ENCODE measurements around the gene HOXB8.

Gene HOXB8

DNA sequence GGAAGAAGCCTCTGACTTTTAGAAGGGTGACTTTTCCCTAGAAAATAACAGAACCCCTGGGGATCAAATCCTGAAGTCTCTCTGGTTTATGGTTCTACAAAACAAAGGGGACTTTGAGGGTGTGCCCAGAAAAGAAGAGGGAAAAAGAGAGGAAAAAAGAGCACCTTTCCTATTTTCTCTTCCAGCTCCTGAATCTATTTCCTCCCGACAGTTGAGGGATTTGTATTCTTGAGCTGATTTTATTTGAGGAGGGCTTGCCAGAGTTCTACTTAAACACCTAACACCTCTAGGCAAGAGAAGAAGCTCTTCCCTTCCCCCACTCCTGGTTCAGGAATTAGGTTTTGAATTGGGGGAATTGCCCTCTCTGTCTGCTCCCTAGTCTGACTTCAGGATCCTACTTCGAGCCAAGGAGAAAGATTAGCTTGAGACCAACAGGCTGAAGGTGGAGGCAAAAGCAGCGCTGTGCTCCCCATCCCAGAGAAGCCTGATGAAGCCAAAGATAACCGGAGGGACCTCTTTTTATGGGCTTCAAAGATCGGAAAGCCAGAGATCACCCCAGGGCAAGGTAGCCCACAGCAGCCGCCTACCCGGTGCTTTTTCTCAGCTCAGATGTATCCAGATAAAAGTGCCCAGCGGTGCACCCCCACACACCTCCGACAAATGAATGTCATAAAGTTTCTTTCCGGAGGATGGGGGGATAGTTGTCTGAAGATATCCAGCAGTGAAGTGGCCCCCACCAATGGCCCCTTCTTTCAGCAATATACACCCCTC, 25.8 kb downstream of the HOXB8 start:
- TF ChIP-seq, protein P1, sequence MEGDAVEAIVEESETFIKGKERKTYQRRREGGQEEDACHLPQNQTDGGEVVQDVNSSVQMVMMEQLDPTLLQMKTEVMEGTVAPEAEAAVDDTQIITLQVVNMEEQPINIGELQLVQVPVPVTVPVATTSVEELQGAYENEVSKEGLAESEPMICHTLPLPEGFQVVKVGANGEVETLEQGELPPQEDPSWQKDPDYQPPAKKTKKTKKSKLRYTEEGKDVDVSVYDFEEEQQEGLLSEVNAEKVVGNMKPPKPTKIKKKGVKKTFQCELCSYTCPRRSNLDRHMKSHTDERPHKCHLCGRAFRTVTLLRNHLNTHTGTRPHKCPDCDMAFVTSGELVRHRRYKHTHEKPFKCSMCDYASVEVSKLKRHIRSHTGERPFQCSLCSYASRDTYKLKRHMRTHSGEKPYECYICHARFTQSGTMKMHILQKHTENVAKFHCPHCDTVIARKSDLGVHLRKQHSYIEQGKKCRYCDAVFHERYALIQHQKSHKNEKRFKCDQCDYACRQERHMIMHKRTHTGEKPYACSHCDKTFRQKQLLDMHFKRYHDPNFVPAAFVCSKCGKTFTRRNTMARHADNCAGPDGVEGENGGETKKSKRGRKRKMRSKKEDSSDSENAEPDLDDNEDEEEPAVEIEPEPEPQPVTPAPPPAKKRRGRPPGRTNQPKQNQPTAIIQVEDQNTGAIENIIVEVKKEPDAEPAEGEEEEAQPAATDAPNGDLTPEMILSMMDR (conservative IDR thresholded peaks at IDR 0.05; ENCODE audit: control insufficient read depth, insufficient read depth, low read depth, low read length), result no peak
- DNase-seq (ENCODE audit: low read depth), result no peak
- peak overlapping the region; percentile 15 for H3K4me3 ChIP-seq (ENCODE audit: control insufficient read depth, low read depth, low read length)

DNA sequence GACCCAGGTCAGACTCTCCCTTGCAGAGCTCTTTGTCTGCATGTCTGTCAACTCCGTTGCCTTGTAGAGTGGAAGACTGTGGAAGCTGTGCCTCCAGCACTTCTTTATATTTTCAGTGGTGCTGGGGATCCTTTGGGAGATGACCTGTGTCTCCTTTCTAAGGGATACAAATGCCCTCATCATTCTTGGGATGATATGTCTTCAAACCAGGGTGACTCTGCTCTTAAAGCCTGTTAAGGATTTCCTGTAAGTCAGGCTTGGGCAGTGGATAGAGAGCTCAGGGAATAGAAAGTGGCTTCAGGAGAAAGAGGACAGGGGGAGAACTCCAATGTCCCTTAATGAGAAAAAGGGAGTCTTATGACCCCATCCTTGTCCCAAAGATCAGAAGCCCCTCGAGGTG, 26.6 kb downstream of the HOXB8 start:
- peak overlapping the region; percentile 15 for H3K4me3 ChIP-seq (ENCODE audit: control insufficient read depth, low read depth, low read length)
- no peak for DNase-seq (ENCODE audit: low read depth)

DNA sequence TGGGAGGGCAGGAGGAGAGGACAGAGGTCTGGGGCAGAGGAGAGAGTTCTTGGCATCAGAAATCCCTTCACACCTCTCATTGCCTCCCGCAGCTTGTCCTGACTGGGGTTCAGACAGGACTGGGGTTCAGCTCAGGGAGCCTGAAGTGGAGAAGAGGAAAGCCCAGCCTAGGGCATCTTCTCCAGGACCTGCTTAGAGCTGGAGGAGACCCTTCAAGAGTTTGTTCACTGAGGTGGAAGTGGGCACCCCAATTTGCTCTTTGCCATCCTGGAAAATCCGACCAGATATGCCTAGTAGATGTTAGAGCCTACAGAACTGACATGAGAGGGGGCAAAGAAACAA, 27.0 kb downstream of the HOXB8 start:
- TF ChIP-seq, protein P1 (conservative IDR thresholded peaks at IDR 0.05; ENCODE audit: control insufficient read depth, insufficient read depth, low read depth, low read length), result no peak
- no peak overlapping the region for H3K4me3 ChIP-seq (ENCODE audit: control insufficient read depth, low read depth, low read length)
- DNase-seq (ENCODE audit: low read depth), result no peak

More for the DNA sequence above, 26.6 kb downstream of the HOXB8 start:
- TF ChIP-seq, protein P1 (conservative IDR thresholded peaks at IDR 0.05; ENCODE audit: control insufficient read depth, insufficient read depth, low read depth, low read length), result no peak

DNA sequence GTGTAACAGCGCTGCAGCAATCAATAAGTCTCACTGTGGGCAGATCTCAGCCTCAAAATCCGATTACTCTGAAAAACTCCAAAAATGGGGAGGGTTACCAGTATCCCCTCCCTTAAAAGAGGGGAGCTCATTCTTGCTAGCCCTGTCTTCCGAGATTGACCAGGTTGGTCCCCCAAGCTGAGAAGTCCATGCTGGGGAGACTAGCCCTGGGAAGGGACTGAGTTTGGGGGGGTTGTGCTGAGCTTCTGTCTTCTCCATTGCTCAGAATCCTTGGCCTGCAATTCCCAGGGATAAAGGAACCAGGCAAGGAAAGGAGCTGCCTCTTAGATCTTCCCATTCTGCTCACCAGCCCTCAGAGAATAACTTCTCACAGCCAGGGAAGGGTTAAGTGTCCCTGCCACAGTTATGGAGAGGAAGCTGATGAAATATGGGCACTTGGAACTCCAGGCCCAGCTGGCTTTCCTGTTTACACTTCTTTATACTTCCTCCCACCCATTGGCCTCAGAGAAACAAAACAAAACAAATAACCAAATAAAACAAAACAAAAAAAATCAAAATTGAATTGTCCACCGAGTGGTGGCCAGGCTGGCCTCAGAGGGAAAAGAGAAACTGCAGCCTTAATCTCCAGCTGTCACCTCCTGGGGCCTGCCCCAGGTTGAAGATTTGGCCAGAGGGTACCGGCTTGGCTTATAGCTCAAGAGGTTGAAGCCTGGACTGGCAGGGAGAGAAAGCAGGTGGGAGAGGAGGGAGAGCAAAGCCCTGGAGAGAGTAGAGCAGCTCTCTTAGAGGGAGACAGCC, 27.6 kb downstream of the HOXB8 start:
- TF ChIP-seq, protein P1 (conservative IDR thresholded peaks at IDR 0.05; ENCODE audit: control insufficient read depth, insufficient read depth, low read depth, low read length), result no peak

DNA sequence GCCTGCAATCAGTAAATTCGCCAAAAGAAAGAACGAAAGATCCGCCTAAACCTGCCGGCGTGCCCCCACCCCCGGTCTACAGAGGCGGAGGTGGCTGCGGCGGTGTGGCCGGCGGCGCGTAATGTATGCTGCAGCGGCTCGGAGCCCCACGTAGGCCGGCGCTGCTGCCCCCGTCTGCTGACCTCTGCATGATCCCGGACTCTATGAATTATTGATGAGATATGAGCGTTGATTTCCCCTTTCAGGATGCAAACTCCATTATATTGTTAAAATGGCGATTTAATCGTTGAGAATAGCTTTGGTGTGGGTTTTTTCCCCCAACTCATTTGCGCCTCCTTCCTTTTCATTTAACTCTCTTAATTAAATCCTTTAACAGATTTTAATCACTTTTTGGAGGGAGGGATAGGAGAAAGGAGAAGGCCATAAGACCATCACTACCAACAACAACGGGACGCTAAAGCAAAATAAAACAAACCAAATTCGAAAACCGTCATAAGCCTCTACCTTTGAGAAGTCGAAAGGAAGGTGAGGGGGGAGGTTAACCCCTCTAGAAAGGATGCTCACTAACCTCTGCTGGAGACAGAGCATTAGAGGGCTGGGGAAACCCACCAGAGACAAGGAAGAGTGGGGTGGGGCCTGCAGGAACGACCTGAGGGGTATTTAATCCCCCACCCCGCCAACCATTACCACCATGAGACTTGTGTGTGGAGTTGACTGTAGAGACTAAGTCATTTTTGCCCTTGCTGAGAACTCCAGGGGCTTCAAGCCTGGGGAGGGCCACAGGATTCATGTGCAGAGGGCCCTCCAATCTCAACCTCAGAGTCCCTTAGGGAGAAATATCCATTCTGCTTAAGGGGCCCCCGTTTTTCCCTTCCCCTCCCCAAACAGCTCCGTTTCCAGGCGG, 28.5 kb downstream of the HOXB8 start:
- H3K4me3 ChIP-seq (ENCODE audit: control insufficient read depth, low read depth, low read length), result peak overlapping the region; percentile 78
- TF ChIP-seq, protein P1 (conservative IDR thresholded peaks at IDR 0.05; ENCODE audit: control insufficient read depth, insufficient read depth, low read depth, low read length), result no peak

More for the DNA sequence above, 27.6 kb downstream of the HOXB8 start:
- peak overlapping the region; percentile 5 for H3K4me3 ChIP-seq (ENCODE audit: control insufficient read depth, low read depth, low read length)
- no peak for DNase-seq (ENCODE audit: low read depth)

DNA sequence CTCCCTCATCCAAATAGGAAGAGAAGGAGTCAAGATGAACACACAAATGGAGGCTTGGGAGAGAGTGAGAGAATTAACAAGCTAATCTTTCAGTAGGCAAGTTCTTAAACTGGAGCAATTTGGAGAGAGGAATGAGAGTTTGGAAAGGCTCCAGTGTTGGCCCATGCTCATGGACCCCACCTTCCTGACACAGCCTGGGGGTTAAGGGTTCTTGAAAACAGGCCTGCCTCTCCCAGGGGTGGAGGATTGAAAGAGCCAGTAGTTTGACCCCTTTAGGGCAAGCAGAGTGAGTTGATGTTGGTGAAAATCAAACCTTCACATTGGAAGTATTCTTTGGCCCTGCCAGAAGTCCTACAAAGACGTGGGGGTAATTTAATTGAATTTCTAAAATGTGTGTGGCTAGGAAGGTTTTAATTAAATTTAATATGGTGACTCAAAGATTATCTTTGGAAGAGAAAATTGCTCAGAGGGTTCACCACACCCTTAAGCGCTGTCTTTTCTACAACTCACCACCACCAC, 30.8 kb downstream of the HOXB8 start:
- TF ChIP-seq, protein P1 (conservative IDR thresholded peaks at IDR 0.05; ENCODE audit: control insufficient read depth, insufficient read depth, low read depth, low read length), result no peak
- DNase-seq (ENCODE audit: low read depth), result peak; percentile 73
- peak overlapping the region; percentile 78 for H3K4me3 ChIP-seq (ENCODE audit: control insufficient read depth, low read depth, low read length)

More for the DNA sequence above, 28.5 kb downstream of the HOXB8 start:
- no peak for DNase-seq (ENCODE audit: low read depth)

All from fibroblast of mammary gland (primary cell).